NCI-H1694 (cell line): Measurements from ENCODE around the gene OR8B3.
"Not testable (repeated sequence)": the region's sequence is repeated elsewhere in the genome, so short reads cannot be mapped to it uniquely, and the experiment has no call there.

Experiments used
- DNase-seq: peaks from one replicate; lab custom pipeline; 2025; lab: John Stamatoyannopoulos, UW

The OR8B3 gene, protein sequence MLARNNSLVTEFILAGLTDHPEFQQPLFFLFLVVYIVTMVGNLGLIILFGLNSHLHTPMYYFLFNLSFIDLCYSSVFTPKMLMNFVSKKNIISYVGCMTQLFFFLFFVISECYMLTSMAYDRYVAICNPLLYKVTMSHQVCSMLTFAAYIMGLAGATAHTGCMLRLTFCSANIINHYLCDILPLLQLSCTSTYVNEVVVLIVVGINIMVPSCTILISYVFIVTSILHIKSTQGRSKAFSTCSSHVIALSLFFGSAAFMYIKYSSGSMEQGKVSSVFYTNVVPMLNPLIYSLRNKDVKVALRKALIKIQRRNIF

DNA sequence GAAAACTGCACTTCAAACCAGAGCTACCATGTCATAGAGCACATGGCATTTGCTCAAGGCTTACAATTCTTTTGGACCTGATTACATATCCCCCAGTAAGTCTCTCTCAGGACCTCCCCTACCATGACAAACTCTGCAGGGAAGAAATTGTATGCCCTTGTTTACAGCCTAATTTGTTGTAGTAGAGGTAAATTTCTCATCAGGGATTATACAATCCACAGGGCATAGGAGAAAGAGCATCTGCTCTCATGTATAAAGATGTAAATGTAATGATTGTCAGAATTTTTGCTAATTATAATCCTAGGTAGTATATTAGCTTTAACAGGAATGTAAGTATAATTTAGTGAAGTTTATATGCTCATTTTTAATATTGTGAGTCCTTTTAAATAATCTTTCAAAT, at the start of gene OR8B3:
Gene OR8B3, minus strand, starts transcription at position 101 of the 400 bp plus-strand sequence. CDS start 1,673 bp downstream, outside the sequence.
- DNase-seq = no peak

DNA sequence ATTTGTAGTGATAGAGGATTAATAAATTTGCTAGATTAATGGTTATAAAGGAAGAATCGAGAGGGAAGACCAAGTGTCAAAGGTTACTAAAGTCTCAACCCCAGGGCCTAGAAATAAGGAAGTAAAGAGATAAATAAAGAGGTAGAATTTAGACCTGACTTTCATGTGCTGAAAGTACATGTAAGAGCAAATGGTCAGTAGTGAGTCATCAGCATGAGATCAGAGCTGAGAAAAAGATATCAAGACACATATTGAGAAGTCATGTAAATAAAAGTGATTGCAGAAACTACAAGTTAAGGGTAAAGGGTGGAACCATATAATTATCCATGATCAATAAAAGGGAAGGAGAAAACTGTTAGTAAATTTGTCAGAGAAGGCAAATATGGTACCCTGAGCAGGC, 48.1 kb upstream of the OR8B3 start:
- DNase-seq = no peak

DNA sequence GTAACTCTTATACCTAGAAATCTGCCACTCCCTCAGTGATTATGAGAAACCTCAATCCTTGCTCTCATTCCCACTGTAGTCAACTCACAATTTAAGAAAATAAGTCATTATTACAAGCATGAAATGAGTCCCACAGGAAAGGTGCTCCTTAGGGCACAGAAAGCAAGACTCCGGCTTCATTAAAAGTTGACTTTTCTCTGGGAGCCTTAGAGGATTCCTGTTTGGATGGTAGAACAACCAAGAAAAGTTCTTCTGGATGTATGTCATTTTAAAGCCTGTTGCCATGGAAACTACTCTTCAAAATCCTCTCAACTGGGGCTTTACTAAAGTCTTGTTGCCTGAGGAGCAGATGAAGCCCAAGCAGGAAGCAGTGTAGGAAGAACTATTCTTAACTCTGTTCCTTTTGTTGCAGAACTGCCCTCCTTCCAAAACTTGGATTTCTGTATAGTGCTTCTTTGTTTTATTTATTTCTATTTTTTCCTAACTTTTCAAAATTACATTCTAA, 46.9 kb upstream of the OR8B3 start, which contains the start of gene OR8B8:
Gene OR8B8, minus strand, starts transcription at position 51 of the 505 bp plus-strand sequence. CDS start 4,611 bp downstream, outside the sequence.
- no peak for DNase-seq

GRCh38 chr11:124442847-124443246, 44.0 kb upstream of the OR8B3 start:
- DNase-seq = no peak

DNA sequence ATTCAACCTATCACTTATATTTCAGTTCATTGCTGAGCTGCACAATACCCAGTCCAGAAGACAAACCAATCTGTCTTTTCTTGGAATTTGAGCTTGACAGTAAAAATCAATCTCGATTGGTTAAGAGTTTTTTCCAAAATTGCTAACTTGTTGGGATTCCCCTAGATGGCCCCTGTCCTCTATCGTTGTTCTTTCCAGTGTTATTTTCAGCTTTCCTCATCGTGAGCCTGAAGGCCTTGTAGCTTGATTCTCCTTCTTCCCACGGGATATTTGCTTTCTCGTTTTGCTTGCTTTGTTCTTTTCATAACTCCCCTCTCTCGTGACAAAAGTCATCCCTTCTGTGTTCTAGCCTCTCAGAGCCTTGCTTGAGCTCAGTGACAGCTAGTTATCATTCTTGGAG, 43.6 kb upstream of the OR8B3 start:
- no peak for DNase-seq

- DNase-seq = no peak
These were observed 42.7 kb upstream of the OR8B3 start for GRCh38 chr11:124441519-124441918.

GRCh38 chr11:124441081-124441480, 42.3 kb upstream of the OR8B3 start:
- DNase-seq = no peak

GRCh38 chr11:124440608-124441007, 41.8 kb upstream of the OR8B3 start:
- no peak for DNase-seq

GRCh38 chr11:124434699-124435098, 35.9 kb upstream of the OR8B3 start:
- DNase-seq = no peak

DNA sequence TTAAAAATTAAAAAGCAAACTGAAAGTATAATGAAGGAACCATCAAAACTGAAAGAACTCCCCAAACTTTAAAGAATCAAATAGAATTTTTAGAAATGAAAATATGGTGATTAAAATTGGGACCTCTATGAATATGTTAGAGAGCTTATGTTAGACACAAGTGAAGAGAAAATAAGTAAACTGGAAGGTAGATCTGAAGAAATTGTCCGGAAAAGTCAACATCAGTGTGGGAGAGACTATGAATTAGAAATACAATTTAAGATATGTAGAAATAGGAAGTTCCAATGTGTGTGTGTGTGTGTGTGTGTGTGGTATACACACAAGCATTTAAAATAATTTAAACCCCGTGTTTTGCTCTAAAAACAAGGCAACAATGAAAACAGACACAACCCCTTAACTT, 30.8 kb upstream of the OR8B3 start:
- no peak for DNase-seq

DNA sequence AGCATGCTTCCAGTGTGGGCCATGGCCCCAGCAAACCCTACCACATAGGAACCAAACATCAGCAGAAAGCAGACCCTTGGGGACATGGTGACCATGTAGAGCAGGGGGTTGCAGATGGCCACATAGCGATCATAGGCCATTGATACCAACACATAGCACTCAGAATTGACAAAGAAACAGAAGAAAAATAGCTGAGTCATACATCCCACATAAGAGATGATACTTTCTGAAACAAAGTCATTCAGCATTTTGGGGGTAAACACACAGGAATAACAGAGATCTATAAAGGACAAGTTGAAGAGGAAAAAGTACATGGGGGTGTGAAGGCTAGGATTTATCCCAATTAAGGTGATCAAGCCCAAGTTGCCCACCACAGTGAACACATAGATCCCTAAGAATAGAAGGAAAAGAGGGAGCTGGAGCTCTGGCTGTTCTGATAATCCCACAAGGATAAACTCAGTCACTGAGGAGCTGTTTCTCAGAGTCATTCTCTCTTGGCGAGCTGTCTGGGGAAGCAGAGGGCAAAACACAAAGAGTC, 25.6 kb upstream of the OR8B3 start, which contains the start of gene OR8B4:
Gene OR8B4, minus strand, starts transcription at position 488 of the 538 bp plus-strand sequence. Its CDS starts 0 bp downstream, at position 488.
- no peak for DNase-seq

- no peak for DNase-seq
These were observed 22.2 kb upstream of the OR8B3 start for GRCh38 chr11:124421043-124421442.

DNA sequence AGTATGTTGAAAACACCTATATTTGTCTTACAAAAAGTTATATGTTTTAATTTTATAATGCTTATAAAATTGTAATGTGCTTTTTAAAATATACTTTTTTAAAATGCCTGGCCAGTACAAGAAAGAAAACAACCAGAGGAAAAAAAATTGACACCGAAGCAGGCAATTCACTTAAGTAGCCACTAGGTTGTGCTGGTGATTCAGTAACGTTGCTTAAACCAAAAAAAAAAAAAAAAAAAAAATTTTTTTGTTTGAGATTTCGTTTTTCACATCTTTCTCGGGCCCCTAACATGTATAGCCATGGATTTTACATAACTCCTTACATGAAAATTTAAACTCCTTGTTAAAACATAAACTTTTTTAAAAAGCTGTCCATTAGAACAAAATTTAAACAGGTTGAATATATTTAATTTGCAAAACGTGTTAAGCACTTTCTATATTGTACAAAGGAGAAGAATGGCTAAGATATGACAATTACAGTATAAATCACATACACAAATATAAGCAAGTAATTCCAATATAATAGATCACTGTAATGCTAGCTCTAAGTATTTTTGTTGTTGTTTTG, 16.6 kb upstream of the OR8B3 start:
- DNase-seq = no peak

DNA sequence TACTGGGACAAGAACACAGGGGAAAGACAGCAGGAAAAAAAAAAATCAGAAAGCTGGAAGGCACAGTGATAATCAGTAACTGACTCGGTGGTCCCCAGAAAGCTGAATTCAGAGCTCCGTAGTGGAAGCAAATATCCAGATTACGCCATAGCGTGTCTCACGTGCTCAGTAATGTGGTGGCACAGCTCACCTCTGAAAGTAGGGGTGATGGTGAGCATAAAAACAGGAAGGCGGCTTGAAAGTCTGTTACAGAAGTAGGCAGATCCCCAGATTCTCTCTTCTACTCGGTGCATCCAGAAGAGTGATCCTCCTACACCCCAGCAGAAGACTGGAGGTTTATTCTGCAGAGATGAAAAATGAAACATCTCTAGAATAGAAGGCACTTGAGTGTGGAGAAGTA, 11.1 kb upstream of the OR8B3 start:
- no peak for DNase-seq

DNA sequence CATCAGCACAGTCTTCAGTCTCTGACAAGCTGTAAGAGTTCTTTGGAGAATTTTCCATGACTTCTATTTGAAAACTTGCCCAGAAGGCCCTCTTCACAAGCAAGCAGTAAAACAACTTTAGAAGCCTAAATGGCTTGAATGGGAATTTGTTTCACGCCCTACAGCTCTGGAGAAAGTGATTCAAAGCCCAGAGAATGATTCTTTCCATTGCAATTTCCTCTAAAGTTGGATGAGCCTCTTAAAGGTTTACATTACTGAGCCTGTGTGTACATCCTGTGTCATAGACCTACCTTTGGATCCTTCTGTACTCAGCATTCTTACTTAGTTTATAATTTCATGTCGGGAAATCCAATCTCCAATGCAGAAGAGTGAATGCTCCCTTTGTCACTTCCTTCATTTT, 6.8 kb upstream of the OR8B3 start:
- no peak for DNase-seq

DNA sequence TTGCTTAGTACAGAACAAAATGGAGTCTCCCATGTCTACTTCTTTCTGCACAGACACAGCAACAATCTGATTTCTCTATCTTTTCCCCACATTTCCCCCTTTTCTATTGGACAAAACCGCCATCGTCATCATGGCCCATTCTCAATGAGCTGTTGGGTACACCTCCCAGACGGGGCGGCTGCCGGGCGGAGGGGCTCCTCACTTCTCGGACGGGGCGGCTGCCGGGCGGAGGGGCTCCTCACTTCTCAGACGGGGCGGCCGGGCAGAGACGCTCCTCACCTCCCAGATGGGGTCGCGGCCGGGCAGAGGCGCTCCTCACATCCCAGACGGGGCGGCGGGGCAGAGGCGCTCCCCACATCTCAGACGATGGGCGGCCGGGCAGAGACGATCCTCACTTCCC, 4.4 kb upstream of the OR8B3 start:
- not testable (repeated sequence) for DNase-seq

DNA sequence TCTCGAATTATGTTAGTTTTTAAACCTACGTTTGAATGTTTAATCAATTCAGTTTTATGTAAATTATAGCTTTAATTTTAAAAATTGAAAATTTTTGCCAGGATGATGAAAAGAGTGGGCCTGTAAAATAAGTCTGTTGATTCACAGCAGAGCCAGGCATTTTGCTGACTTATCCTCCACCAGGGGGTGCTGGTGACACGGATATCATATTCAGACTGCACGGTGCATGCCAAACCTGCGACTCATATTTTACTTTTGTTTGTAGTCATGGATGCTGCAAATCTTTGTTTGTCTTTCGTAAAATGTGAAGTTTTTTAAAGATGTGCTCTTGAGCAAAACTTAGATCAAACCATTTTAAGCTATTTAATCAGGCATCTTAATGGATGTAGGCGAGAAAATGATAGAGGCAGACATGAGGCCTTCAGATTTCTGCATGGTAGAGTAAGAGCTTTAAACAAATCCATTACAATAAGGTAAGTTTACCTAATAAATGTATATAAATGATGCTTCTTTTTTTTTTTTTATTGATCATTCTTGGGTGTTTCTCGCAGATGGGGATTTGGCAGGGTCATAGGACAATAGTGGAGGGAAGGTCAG, 3.6 kb upstream of the OR8B3 start:
- DNase-seq = no peak

- DNase-seq = not testable (repeated sequence)
These were observed 2.0 kb downstream of the OR8B3 start for GRCh38 chr11:124396847-124397246.

GRCh38 chr11:124394408-124394807, 4.4 kb downstream of the OR8B3 start:
- DNase-seq = no peak

- no peak for DNase-seq
These were observed 14.4 kb downstream of the OR8B3 start, which contains the start of gene OR8B2 for GRCh38 chr11:124384399-124384798. OR8B2 (minus strand) TSS chr11:124384499; CDS start chr11:124383343, 1,156 bp downstream.

- DNase-seq = not testable (repeated sequence)
These were observed 16.0 kb downstream of the OR8B3 start for GRCh38 chr11:124382857-124383256.

GRCh38 chr11:124380585-124380984, 18.2 kb downstream of the OR8B3 start:
- no peak for DNase-seq

GRCh38 chr11:124376280-124376679, 22.5 kb downstream of the OR8B3 start:
- DNase-seq = no peak
